ENCODE measurements around the gene SIRT4. TPM values are rescaled to one million over a fixed set of nuclear protein-coding genes. Genes with fewer than 3 reads are reported as not detected.

The SIRT4 gene
- total and polyA plus RNA-seq, 2 of the 13 experiments (the other 11 are each of a cell fraction or from before 2014, with no cell fraction given): 3.4 to 5.8 TPM

DNA sequence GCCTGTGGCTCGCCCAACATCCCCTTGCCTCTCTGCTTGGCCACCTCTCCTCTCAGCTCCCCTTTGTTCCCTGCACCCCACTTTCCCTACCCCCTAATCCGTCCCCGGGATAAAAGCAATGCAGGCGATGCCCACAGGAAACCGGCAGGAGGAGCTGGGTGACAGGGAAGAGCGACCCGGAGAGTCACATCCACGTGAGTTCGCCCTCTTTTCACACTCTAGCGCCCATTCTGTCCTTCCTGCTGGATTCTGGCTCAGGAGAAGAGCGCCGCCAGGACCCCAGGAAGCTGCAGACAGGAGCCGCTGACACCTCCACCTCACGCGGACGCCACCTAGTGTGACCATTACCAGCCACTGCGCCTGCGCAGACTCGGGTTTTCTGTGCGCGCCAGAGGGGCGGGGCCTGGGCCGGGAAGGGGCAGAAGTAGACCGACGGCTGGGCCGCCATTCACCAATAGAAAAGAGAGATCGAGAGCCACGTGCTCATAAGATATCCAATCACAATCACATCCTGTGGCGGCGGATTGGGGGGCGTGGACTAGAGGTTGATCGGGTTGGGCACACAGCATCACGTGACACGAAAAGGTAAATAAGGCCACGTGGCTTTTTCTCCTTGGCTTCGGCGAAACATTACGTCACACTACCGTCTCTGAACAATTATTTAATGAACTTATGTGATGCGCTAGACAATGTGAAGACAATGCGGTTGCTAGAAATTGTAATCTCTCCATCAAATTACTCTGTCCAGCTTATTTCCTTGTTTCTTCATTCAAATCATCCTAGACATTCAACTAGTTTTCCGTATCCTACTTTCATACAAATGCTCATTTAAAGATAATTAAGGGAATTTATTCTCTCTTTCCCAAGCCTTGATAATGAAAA lies 15.3 kb downstream of the SIRT4 start (continued):
- TF ChIP-seq, protein P1, sequence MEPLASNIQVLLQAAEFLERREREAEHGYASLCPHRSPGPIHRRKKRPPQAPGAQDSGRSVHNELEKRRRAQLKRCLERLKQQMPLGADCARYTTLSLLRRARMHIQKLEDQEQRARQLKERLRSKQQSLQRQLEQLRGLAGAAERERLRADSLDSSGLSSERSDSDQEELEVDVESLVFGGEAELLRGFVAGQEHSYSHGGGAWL (CRISPR knock-in tag; IDR thresholded peaks at IDR 0.05): peak; percentile 72; the same call in 1 of the 2 replicates
- TF ChIP-seq PAX8 (CRISPR knock-in tag; IDR thresholded peaks at IDR 0.05; ENCODE audit: borderline replicate concordance): peak; percentile 47; the same call in 1 of the 2 replicates
- peak; percentile 84; the same call in 1 of the 2 replicates for TF ChIP-seq ZNF207 (IDR thresholded peaks at IDR 0.05; ENCODE audit: borderline replicate concordance)
- TF ChIP-seq, protein P2, sequence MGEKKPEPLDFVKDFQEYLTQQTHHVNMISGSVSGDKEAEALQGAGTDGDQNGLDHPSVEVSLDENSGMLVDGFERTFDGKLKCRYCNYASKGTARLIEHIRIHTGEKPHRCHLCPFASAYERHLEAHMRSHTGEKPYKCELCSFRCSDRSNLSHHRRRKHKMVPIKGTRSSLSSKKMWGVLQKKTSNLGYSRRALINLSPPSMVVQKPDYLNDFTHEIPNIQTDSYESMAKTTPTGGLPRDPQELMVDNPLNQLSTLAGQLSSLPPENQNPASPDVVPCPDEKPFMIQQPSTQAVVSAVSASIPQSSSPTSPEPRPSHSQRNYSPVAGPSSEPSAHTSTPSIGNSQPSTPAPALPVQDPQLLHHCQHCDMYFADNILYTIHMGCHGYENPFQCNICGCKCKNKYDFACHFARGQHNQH (CRISPR knock-in tag; IDR thresholded peaks at IDR 0.05): peak; percentile 27; the same call in 1 of the 2 replicates
- TF ChIP-seq, protein P3, sequence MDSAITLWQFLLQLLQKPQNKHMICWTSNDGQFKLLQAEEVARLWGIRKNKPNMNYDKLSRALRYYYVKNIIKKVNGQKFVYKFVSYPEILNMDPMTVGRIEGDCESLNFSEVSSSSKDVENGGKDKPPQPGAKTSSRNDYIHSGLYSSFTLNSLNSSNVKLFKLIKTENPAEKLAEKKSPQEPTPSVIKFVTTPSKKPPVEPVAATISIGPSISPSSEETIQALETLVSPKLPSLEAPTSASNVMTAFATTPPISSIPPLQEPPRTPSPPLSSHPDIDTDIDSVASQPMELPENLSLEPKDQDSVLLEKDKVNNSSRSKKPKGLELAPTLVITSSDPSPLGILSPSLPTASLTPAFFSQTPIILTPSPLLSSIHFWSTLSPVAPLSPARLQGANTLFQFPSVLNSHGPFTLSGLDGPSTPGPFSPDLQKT (CRISPR knock-in tag; IDR thresholded peaks at IDR 0.05; ENCODE audit: borderline replicate concordance): no peak
- peak; percentile 48; the same call in 1 of the 2 replicates for TF ChIP-seq ZNF768 (CRISPR knock-in tag; IDR thresholded peaks at IDR 0.05)
- TF ChIP-seq RAD51 (IDR thresholded peaks at IDR 0.05; ENCODE audit: borderline replicate concordance): peak; percentile 99
- TF ChIP-seq, protein P4, sequence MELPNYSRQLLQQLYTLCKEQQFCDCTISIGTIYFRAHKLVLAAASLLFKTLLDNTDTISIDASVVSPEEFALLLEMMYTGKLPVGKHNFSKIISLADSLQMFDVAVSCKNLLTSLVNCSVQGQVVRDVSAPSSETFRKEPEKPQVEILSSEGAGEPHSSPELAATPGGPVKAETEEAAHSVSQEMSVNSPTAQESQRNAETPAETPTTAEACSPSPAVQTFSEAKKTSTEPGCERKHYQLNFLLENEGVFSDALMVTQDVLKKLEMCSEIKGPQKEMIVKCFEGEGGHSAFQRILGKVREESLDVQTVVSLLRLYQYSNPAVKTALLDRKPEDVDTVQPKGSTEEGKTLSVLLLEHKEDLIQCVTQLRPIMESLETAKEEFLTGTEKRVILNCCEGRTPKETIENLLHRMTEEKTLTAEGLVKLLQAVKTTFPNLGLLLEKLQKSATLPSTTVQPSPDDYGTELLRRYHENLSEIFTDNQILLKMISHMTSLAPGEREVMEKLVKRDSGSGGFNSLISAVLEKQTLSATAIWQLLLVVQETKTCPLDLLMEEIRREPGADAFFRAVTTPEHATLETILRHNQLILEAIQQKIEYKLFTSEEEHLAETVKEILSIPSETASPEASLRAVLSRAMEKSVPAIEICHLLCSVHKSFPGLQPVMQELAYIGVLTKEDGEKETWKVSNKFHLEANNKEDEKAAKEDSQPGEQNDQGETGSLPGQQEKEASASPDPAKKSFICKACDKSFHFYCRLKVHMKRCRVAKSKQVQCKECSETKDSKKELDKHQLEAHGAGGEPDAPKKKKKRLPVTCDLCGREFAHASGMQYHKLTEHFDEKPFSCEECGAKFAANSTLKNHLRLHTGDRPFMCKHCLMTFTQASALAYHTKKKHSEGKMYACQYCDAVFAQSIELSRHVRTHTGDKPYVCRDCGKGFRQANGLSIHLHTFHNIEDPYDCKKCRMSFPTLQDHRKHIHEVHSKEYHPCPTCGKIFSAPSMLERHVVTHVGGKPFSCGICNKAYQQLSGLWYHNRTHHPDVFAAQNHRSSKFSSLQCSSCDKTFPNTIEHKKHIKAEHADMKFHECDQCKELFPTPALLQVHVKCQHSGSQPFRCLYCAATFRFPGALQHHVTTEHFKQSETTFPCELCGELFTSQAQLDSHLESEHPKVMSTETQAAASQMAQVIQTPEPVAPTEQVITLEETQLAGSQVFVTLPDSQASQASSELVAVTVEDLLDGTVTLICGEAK (IDR thresholded peaks at IDR 0.05): no peak
- TF ChIP-seq, protein P4 (CRISPR knock-in tag; IDR thresholded peaks at IDR 0.05): peak; percentile 64; the same call in 1 of the 2 replicates
- no peak; the same call in 1 of the 2 replicates for TF ChIP-seq KDM5A (IDR thresholded peaks at IDR 0.05; ENCODE audit: borderline replicate concordance, low read length)
- TF ChIP-seq NCOA5 (CRISPR knock-in tag; IDR thresholded peaks at IDR 0.05): no peak
- peak; percentile 90; the same call in 1 of the 2 replicates for TF ChIP-seq ZNF766 (CRISPR knock-in tag; IDR thresholded peaks at IDR 0.05; ENCODE audit: borderline replicate concordance)
- TF ChIP-seq NFIC (IDR thresholded peaks at IDR 0.05; ENCODE audit: low read length): 0 out of 2 replicates have a peak, but pooled peaks have one; percentile 40

Data from HepG2 (cell line).